ENCODE measurements around the gene CA12.
"Not testable (repeated sequence)": the region's sequence is repeated elsewhere in the genome, so short reads cannot be mapped to it uniquely, and the experiment has no call there.

Gene CA12

DNA sequence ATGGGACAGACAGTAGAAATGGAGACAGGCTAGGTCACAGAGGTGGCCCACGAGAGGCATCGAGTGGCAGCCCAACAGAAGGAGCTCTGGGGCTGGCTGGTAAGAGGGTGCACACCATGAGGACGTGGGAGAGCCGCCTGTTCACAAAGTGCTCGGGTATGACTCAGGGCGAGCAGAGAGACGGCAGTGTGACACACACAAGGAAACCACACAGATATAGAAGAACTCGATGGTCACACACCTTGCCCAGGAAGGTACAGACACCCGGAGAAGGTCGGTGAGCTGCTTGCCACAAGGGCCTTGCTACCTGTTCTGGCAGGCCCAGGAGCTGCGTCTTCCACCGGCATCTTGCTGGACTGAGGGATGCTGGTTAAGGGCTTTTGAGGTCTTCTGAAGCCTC is 50.2 kb downstream of the CA12 start:
- H3K27ac ChIP-seq: no peak overlapping the region
- no peak for TF ChIP-seq Cebpa-rat (IDR thresholded peaks at IDR 0.05)

DNA sequence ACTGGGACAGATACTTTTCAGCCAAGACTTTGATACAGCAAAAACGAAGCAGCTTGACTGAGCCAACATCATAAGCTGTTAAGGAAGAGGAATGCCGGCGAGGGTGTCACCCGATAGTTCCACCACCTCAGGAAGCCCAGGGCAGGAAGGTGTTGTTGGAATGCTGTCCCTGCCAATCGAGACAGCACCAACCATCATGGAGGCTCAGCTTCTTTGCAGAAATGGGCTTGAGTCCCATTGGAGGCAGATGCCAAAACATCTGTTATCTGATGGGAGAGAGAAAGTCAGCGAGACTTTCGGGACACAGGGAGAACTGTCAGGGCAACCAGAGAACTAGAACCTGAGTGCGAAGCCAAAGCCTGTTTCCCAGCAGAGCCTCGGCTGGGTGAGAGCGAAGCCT is 50.7 kb downstream of the CA12 start:
- Histone ChIP-seq H3K9me3 (replicated peaks in 1 of 11) (no peaks in the 10 kb centered on the region), H3K27me3 (no peaks in the 10 kb centered on the region), H3K4me3 (no peak overlapping the region), H4K20me1 (no peaks in the 10 kb centered on the region), H3K9ac (no peak overlapping the region), H3K4me2 (no peak overlapping the region), H3K36me3 (no peaks in the 10 kb centered on the region), H3K27ac (no peak overlapping the region), H3K4me1 (peaks cover 0 to 38% (median 11%) of the 10 kb centered on the region in 10 experiments; a peak in 12 of 20 replicates)
- TF ChIP-seq Cebpa-rat (IDR thresholded peaks at IDR 0.05): no peak

More for the DNA sequence above, 50.2 kb downstream of the CA12 start:
- Histone ChIP-seq H3K4me1 (peaks cover 0 to 38% (median 11%) of the 10 kb centered on the region in 10 experiments; a peak in 12 of 20 replicates), H3K9ac (no peak overlapping the region), H3K27me3 (no peaks in the 10 kb centered on the region), H4K20me1 (no peaks in the 10 kb centered on the region), H3K36me3 (no peaks in the 10 kb centered on the region), H3K4me3 (no peak overlapping the region), H3K4me2 (no peak overlapping the region), H3K9me3 (replicated peaks in 1 of 11) (no peaks in the 10 kb centered on the region)

DNA sequence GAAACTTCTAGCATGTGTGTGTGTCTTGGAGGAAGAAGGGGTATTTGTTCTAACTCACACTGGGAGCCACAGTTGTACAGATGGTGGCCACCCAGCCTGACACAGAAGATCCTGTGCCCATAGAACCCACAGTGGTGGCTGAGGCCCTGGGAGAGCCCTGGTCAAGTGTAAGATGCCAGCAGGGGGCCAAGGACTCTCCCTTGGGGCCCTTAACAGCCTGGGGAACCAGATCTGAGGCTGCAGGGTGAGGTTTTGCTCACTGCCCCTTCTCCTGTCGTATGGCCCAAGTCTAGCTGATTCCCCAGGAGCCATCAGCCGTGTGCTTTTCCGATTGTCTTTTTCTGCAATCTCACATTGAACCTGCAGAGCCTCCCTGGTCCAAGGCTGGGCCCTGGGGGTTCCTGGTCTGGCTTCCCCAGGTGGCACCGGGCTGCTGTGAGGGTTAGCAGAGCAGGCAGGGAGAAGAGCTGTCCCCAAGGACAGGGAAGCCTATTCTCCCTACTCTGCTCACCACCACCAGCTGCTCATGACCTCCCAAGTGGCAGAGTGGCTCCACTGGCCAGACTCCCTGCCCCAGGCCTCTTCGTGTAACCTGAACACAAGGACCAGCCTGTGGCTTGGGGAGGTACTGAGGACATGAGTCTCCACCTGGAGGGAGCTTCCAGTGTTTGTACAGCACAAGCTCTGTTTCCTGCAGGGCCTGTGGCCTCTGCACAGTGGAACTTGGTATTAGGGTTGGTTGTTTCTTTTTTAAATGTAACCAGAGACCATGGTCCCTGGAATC is 51.9 kb downstream of the CA12 start:
- no peaks in the 10 kb centered on the region for H3K9me3 ChIP-seq (replicated peaks in 1 of 11)
- no peaks in the 10 kb centered on the region for H3K27me3 ChIP-seq
- no peak overlapping the region for H3K27ac ChIP-seq
- H3K4me3 ChIP-seq: no peak overlapping the region
- no peaks in the 10 kb centered on the region for H3K36me3 ChIP-seq
- no peak overlapping the region for H3K9ac ChIP-seq
- H3K4me2 ChIP-seq: peak overlapping the region in 4 of 11 experiments; percentile 1 to 19 (median 8); a peak in 2 of 22 replicates
- peaks cover 0 to 38% (median 11%) of the 10 kb centered on the region in 10 experiments; a peak in 12 of 20 replicates for H3K4me1 ChIP-seq
- H4K20me1 ChIP-seq: no peaks in the 10 kb centered on the region
- no peak for TF ChIP-seq Cebpa-rat (IDR thresholded peaks at IDR 0.05)

DNA sequence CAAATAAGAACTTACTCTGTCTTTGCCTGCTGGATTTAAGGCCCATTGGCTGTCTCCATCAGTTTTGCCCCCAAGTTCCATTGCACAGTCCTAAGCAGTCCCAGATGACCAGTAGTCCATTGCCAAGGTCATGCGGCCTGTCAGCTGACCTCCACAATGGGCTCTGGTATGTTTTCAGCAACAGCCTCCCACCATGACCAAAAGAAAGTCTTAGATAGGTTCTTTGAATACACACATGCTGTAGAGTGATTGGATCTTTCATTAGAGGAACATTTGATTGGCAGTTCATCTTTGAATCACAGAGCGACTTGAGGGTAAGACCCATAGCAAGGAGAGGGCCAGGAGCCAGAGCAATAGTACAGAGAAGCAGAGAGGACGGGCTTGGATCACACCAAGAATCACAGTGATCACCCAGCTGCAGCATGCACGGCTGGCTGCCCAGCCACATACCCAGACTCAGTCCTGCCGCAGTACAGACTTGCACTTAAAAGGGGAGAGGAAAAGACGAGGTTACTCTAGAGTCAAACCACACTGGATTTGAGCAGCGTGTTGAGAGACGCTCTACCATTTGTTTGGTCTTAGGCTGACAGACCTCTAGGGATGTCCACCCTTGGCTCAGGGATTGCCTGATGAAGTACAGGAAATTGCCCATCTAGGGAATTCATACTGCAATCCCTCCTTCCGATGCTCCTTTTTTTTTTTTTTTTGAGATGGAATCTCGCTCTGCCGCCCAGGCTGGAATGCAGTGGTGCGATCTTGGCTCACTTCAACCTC is 53.8 kb downstream of the CA12 start:
- H4K20me1 ChIP-seq: no peaks in the 10 kb centered on the region
- no peaks in the 10 kb centered on the region for H3K36me3 ChIP-seq
- H3K9me3 ChIP-seq (replicated peaks in 1 of 11): no peaks in the 10 kb centered on the region
- H3K27ac ChIP-seq: no peak overlapping the region
- H3K27me3 ChIP-seq: no peaks in the 10 kb centered on the region
- no peak overlapping the region for H3K4me3 ChIP-seq
- H3K4me1 ChIP-seq: peaks cover 0 to 35% (median 11%) of the 10 kb centered on the region in 10 experiments; a peak in 12 of 20 replicates
- H3K4me2 ChIP-seq: peak overlapping the region in 7 of 11 experiments; percentile 20 to 55 (median 39); a peak in 14 of 22 replicates
- no peak for TF ChIP-seq Cebpa-rat (IDR thresholded peaks at IDR 0.05)
- no peak overlapping the region for H3K9ac ChIP-seq

DNA sequence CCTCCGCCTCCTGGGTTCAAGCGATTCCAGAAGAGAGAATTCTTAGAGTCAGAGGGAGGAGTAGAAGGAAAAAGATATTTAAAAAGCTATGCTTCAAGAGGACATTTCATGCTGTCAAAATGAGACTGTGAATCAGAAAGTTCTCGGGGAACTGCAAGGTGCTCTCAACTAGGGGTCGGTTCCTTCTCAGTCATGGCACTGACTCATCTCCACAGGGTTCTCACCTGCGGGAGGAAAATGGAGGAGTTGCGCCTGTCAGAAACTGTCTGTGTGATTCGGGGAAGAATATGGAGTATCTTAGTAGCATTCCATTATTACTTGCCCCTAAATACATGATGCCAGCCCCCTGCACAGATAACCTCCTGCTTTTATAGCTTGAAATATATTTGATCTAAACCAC is 56.9 kb downstream of the CA12 start:
- no peak overlapping the region for H3K27ac ChIP-seq
- H3K36me3 ChIP-seq: no peaks in the 10 kb centered on the region
- no peak overlapping the region for H3K4me2 ChIP-seq
- H3K4me3 ChIP-seq: no peak overlapping the region
- TF ChIP-seq Cebpa-rat (IDR thresholded peaks at IDR 0.05): no peak
- H3K9me3 ChIP-seq (replicated peaks in 1 of 11): no peaks in the 10 kb centered on the region
- H3K4me1 ChIP-seq: peaks cover 0 to 22% (median 10%) of the 10 kb centered on the region in 10 experiments; a peak in 12 of 20 replicates
- H4K20me1 ChIP-seq: no peaks in the 10 kb centered on the region
- no peak overlapping the region for H3K9ac ChIP-seq
- H3K27me3 ChIP-seq: no peaks in the 10 kb centered on the region

DNA sequence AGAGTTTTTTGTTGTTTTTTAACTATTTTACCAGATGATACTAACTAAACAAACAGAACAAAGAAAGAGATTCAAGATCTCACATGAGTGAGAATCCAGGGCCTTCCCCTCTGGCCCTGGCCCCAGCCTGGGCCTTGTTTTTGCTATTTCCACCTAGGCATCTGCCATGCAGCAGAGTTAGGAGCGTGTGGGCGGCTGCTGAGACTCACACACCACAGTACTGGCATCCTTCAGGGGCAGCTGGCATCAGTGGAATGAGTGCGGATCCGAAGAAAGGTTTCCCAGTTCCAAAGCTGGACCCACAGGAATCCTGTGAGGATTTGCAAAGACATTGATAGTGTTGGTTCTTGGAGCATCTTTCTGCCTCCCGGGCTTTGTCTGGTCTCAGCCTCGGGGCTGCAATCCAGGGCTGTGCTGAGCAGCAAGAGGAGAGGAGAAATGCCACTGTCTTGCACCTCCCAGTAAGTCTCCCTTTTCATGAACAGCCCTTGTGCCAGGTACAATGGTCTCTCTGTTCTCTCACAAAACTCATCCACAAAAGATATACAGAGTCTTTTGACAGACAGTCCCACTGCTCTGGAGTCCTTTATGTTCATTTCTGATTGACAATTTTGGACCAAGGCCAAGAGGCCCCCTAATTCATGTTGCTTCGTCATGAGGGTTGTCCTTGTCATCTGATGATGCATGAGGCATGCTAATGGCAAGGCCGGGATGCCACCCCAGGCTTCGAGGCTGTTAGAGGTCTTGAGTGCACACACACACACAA is 57.7 kb downstream of the CA12 start:
- Histone ChIP-seq H3K36me3 (no peaks in the 10 kb centered on the region), H4K20me1 (no peaks in the 10 kb centered on the region), H3K9me3 (replicated peaks in 1 of 11) (no peaks in the 10 kb centered on the region), H3K4me2 (no peak overlapping the region), H3K27ac (no peak overlapping the region), H3K4me1 (peaks cover 0 to 15% (median 10%) of the 10 kb centered on the region in 10 experiments; a peak in 12 of 20 replicates), H3K9ac (no peak overlapping the region), H3K4me3 (no peak overlapping the region), H3K27me3 (no peaks in the 10 kb centered on the region)
- no peak for TF ChIP-seq Cebpa-rat (IDR thresholded peaks at IDR 0.05)

DNA sequence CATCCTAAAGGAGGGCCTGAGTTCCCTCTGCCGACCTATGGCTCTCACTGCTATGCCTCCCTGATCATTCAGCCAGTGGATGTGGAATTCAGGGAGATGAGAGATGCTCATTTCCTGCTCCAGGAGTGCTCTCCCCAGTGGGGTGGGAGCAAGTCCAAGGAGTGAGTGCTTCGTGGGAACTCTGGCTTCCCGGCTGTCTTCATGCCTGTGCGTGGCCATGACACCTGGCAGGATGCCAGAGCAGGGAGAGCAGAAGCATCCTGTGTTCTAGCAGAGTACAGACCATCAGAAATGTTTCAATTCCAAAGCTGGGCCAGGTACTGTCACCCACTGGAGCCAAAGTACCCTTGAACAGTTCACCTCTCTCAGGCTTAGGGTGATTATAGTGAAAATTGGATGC is 59.1 kb downstream of the CA12 start:
- Histone ChIP-seq H4K20me1 (no peaks in the 10 kb centered on the region), H3K9me3 (replicated peaks in 1 of 11) (no peaks in the 10 kb centered on the region), H3K4me1 (peaks cover 0 to 4% (median under 1%) of the 10 kb centered on the region in 10 experiments; a peak in 11 of 20 replicates), H3K27ac (no peak overlapping the region), H3K4me3 (no peak overlapping the region), H3K4me2 (no peak overlapping the region), H3K36me3 (no peaks in the 10 kb centered on the region), H3K9ac (no peak overlapping the region), H3K27me3 (no peaks in the 10 kb centered on the region)
- TF ChIP-seq Cebpa-rat (IDR thresholded peaks at IDR 0.05): no peak

DNA sequence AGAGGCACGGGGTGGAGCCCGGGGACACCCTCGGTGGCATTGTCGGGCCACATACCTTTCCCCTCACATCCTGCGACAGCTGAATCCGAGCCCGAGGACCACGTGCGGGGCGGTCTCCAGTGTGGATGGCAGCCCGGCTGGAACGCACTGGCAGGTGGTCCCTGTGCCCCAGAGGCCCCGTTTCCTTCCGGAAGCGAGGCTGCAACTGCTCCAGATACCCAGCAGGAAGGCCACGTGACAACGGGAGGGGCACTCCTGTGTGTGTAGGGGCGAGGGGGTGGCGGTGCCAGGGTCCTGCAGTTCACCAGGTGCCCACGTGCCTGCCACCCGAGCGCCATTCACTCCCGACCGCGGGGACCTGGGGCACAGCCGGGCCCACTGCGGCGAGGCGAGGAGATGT is 60.2 kb downstream of the CA12 start:
- no peaks in the 10 kb centered on the region for H4K20me1 ChIP-seq
- H3K36me3 ChIP-seq: no peaks in the 10 kb centered on the region
- no peak overlapping the region for H3K27ac ChIP-seq
- H3K27me3 ChIP-seq: no peaks in the 10 kb centered on the region
- H3K9ac ChIP-seq: no peak overlapping the region
- no peaks in the 10 kb centered on the region for H3K4me1 ChIP-seq
- no peak overlapping the region for H3K4me3 ChIP-seq
- H3K9me3 ChIP-seq (replicated peaks in 1 of 11): no peaks in the 10 kb centered on the region
- no peak for TF ChIP-seq Cebpa-rat (IDR thresholded peaks at IDR 0.05)
- H3K4me2 ChIP-seq: no peak overlapping the region

DNA sequence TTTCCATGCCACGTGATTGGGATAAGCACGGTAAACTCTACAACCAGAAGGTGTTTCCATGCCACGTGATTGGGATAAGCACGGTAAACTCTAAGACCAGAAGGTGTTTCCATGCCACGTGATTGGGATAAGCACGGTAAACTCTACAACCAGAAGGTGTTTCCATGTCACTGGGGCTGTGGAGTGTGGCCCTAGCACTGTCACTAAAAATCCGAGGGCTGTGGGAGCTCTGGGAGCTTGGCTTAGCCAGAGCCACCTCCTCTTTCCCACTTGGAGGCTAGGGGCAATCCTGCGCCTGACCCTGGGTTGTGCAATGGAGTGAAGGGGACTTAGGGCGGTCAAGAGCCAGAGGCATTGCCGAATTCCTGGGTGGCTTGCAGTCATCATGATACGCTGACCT is 60.7 kb downstream of the CA12 start:
- H3K4me1 ChIP-seq; H3K36me3 ChIP-seq; H3K9ac ChIP-seq; H3K4me2 ChIP-seq; H4K20me1 ChIP-seq; H3K9me3 ChIP-seq (replicated peaks in 1 of 11); H3K27ac ChIP-seq; H3K4me3 ChIP-seq; H3K27me3 ChIP-seq: not testable (repeated sequence)

DNA sequence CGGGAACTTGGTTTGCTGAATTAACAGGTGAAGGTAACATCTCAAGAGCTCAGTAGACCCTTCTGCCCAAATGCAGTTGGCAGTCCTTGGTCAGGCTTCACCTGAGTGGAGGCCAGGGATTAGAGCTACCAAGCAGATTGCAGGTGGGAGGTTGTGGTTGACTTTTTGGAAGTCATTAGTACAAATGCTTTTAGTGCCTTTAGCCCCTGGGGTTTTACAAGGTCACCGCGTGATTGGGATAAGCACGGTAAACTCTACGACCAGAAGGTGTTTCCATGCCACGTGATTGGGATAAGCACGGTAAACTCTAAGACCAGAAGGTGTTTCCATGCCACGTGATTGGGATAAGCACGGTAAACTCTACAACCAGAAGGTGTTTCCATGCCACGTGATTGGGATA is 61.2 kb downstream of the CA12 start:
- H3K4me1 ChIP-seq; H3K4me3 ChIP-seq; H3K9ac ChIP-seq; H3K27me3 ChIP-seq; H3K36me3 ChIP-seq; H3K4me2 ChIP-seq; H3K9me3 ChIP-seq (replicated peaks in 1 of 11); H4K20me1 ChIP-seq; H3K27ac ChIP-seq: not testable (repeated sequence)
